HepG2 (cell line): ENCODE results near the gene CCDC85C. TPM values are rescaled to one million over a fixed set of nuclear protein-coding genes. Genes with fewer than 3 reads are reported as not detected.

ENCODE experiments used
- BRCA1 ChIP-seq: sonication (generic); formaldehyde crosslinking; IDR thresholded peaks from 2 replicates; pipeline ENCODE4 v1.4.0; 2020; ENCODE audit warnings: missing genetic modification reagents
- FOXA3 ChIP-seq: IDR thresholded peaks from 2 replicates; pipeline ENCODE4 v1.6.1; 2016; ENCODE audit warnings: missing genetic modification reagents, missing compliant biosample characterization
- HDAC2 ChIP-seq: sonication (generic); formaldehyde crosslinking; IDR thresholded peaks from 2 replicates; pipeline ENCODE4 v1.4.0; 2020; ENCODE audit warnings: missing genetic modification reagents
- HIC2 ChIP-seq: sonication (generic); formaldehyde crosslinking; IDR thresholded peaks from 2 replicates; pipeline ENCODE4 v1.9.0; 2022; ENCODE audit warnings: low read depth, missing genetic modification reagents
- HNRNPH1 ChIP-seq: fragments of 200-400 bp; formaldehyde crosslinking; optimal IDR thresholded peaks from 2 replicates; pipeline ENCODE3; 2017; ENCODE audit warnings: mild to moderate bottlenecking, low read depth, low read length
- HOXA3 ChIP-seq: sonication (generic); formaldehyde crosslinking; IDR thresholded peaks from 2 replicates; pipeline ENCODE4 v1.5.0; 2020; ENCODE audit warnings: missing genetic modification reagents
- KLF12 ChIP-seq: sonication (generic); formaldehyde crosslinking; IDR thresholded peaks from 2 replicates; pipeline ENCODE4 v1.4.0; 2020; ENCODE audit warnings: missing genetic modification reagents, borderline replicate concordance
- MED8 ChIP-seq: sonication (generic); formaldehyde crosslinking; IDR thresholded peaks from 2 replicates; pipeline ENCODE4 v1.8.1; 2023; ENCODE audit warnings: mild to moderate bottlenecking, missing genetic modification reagents; ENCODE audit not compliant: insufficient replicate concordance
- PAX8 ChIP-seq: sonication (generic); formaldehyde crosslinking; IDR thresholded peaks from 2 replicates; pipeline ENCODE4 v1.8.0; 2022; ENCODE audit warnings: mild to moderate bottlenecking, missing genetic modification reagents, borderline replicate concordance
- PBX2 ChIP-seq: IDR thresholded peaks from 2 replicates; pipeline ENCODE4 v1.6.1; 2016; ENCODE audit warnings: control low read depth
- PPARG ChIP-seq: conservative IDR thresholded peaks from 2 replicates; pipeline ENCODE4 v1.6.1; 2016; ENCODE audit warnings: missing biosample characterization, missing genetic modification reagents
- RAD21 ChIP-seq: fragments of 450-650 bp; formaldehyde crosslinking; IDR thresholded peaks from 2 replicates; pipeline ENCODE4 v1.5.0; 2020; ENCODE audit warnings: mild to moderate bottlenecking
- TBL1XR1 ChIP-seq: fragments of 150-350 bp; IDR thresholded peaks from 2 replicates; pipeline ENCODE4 v1.6.1; 2014; ENCODE audit warnings: borderline replicate concordance, low read length; ENCODE audit not compliant: partially characterized antibody
- TGIF2 ChIP-seq: IDR thresholded peaks from 2 replicates; pipeline ENCODE4 v1.6.1; 2016; ENCODE audit warnings: control low read depth, missing compliant biosample characterization
- ZEB1 ChIP-seq: IDR thresholded peaks from 2 replicates; pipeline ENCODE4 v1.6.1; 2012; ENCODE audit warnings: mild to moderate bottlenecking, low read depth, inconsistent platforms; ENCODE audit not compliant: insufficient replicate concordance
- ZNF407 ChIP-seq: sonication (generic); formaldehyde crosslinking; IDR thresholded peaks from one replicate; pipeline ENCODE4 v1.5.1; 2020; ENCODE audit warnings: mild to moderate bottlenecking, missing genetic modification reagents; ENCODE audit errors: not compliant biosample characterization
- ZNF563 ChIP-seq: sonication (generic); formaldehyde crosslinking; IDR thresholded peaks from 2 replicates; pipeline ENCODE4 v1.8.0; 2022; ENCODE audit warnings: mild to moderate bottlenecking, moderate library complexity, missing genetic modification reagents
- ZNF644 ChIP-seq: IDR thresholded peaks from 2 replicates; pipeline ENCODE4 v1.6.1; 2016; ENCODE audit warnings: low read depth
- ZNF782 ChIP-seq: sonication (generic); formaldehyde crosslinking; IDR thresholded peaks from 2 replicates; pipeline ENCODE4 v1.4.0; 2020; ENCODE audit warnings: missing genetic modification reagents, mild to moderate bottlenecking, borderline replicate concordance
- polyA plus RNA-seq, 8 experiments: library from polyadenylated mRNA; depleted of rRNA in 3 of 8; stranded (reverse) in 7 of 8; unstranded in 1 of 8; fragments of >200 nt; fragmentation: Illumina TruSeq in 4 of 8; extraction: Trizol in 4 of 8; gene quantifications; 2 replicates each; pipeline versions ENCODE4 v1.2.1 to v1.2.3, GENCODE V29; 2011 to 2016; ENCODE audit warnings: low read depth in 4 of 8, missing spikeins in 1 of 8, mixed read lengths in 1 of 8; ENCODE audit not compliant: insufficient read depth in 1 of 8
- total RNA-seq, 5 experiments: library from RNA; depleted of rRNA; stranded (reverse); fragments of >200 nt; fragmentation: Illumina TruSeq; extraction: Trizol; gene quantifications; 2 replicates each; pipeline ENCODE4 v1.2.3, GENCODE V29; 2016; ENCODE audit warnings: low read depth in 1 of 5

The CCDC85C gene
- total and polyA plus RNA-seq, 2 of the 13 experiments (the other 11 are each of a cell fraction or from before 2014, with no cell fraction given), result 18.8 to 43.8 TPM

- TF ChIP-seq ZNF782 (CRISPR knock-in tag), result peak; percentile 66; the same call in 1 of the 2 replicates
- TF ChIP-seq HOXA3 (CRISPR knock-in tag), result peak; percentile 84
- peak; percentile 49; the same call in 1 of the 2 replicates for TF ChIP-seq HIC2 (CRISPR knock-in tag)
- TF ChIP-seq FOXA3, result peak; percentile 63
- TF ChIP-seq ZNF563 (CRISPR knock-in tag), result no peak
- TF ChIP-seq ZEB1, result peak; percentile 80
- TF ChIP-seq PPARG, result peak; percentile 92
- no peak for TF ChIP-seq HNRNPH1
- peak; percentile 87; the same call in 1 of the 2 replicates for TF ChIP-seq KLF12 (CRISPR knock-in tag)
- TF ChIP-seq TBL1XR1, result no peak
- peak; percentile 75 for TF ChIP-seq HDAC2 (CRISPR knock-in tag)
- peak; percentile 38; the same call in 1 of the 2 replicates for TF ChIP-seq ZNF644 (CRISPR knock-in tag)
- 0 out of 2 replicates have a peak, but pooled peaks have one; percentile 14 for TF ChIP-seq RAD21
- peak; percentile 65; the same call in 1 of the 2 replicates for TF ChIP-seq TGIF2 (CRISPR knock-in tag)
- TF ChIP-seq ZNF407 (CRISPR knock-in tag), result no peak
- peak; percentile 39 for TF ChIP-seq MED8
- no peak for TF ChIP-seq PBX2 (CRISPR knock-in tag)
- TF ChIP-seq PAX8 (CRISPR knock-in tag), result peak; percentile 61; the same call in 1 of the 2 replicates
- no peak for TF ChIP-seq BRCA1 (CRISPR knock-in tag)
These were observed 49.1 kb downstream of the CCDC85C start (continued) for GRCh38 chr14:99554757-99555531.
